IPS-15b (cell line): Measurements from ENCODE around the gene TMEM271.

Source experiments
- H3K27me3 ChIP-seq: one replicate; pipeline ENCODE4 v1.6.1; 2013; ENCODE audit warnings: low read length; ENCODE audit not compliant: control insufficient read depth, insufficient read depth
- H3K36me3 ChIP-seq: one replicate; pipeline ENCODE4 v1.6.1; 2013; ENCODE audit warnings: low read length; ENCODE audit not compliant: control insufficient read depth, insufficient read depth
- H3K4me1 ChIP-seq: one replicate; pipeline ENCODE4 v1.6.1; 2013; ENCODE audit warnings: mild to moderate bottlenecking, low read length; ENCODE audit not compliant: control insufficient read depth, insufficient read depth
- H3K4me3 ChIP-seq: one replicate; pipeline ENCODE4 v1.5.1; 2013; ENCODE audit warnings: low read depth, low read length
- H3K9ac ChIP-seq: one replicate; pipeline ENCODE4 v1.6.1; 2013; ENCODE audit warnings: low read depth, mild to moderate bottlenecking, low read length
- H3K9me3 ChIP-seq: one replicate; pipeline ENCODE4 v1.6.1; 2013; ENCODE audit warnings: mild to moderate bottlenecking, low read length; ENCODE audit not compliant: control insufficient read depth, insufficient read depth

Gene TMEM271

GRCh38 chr4:587671-588350, 11.7 kb upstream of the TMEM271 start:
- H3K9me3 ChIP-seq: no peaks in the 10 kb centered on the region
- H3K4me1 ChIP-seq: no peaks in the 10 kb centered on the region
- no peaks in the 10 kb centered on the region for H3K36me3 ChIP-seq
- H3K27me3 ChIP-seq: no peaks in the 10 kb centered on the region
- no peak overlapping the region for H3K4me3 ChIP-seq
- no peak overlapping the region for H3K9ac ChIP-seq

DNA sequence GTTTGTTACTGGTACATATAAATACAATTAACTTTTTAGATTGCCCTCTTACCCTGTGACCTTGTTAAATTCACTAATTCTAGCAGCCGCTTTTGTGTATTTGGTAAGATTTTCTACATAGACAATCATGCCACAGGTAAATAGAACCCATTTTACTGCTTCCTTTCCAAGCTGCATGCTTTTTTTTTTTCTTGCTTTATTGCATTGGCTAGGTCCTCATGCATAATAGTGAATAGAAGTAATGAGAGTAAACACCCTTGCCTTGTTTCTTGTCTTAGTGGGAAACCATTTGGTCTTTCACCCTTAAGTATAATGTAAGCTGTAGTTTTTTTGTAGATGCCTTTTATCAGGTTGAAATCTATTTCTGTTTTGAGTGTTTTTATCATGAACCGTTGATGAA, 7.7 kb upstream of the TMEM271 start:
- Histone ChIP-seq H3K9ac (no peak overlapping the region), H3K27me3 (peaks cover 20% of the 10 kb centered on the region), H3K36me3 (no peaks in the 10 kb centered on the region), H3K4me3 (no peak overlapping the region), H3K9me3 (no peaks in the 10 kb centered on the region), H3K4me1 (peaks cover 6% of the 10 kb centered on the region)

DNA sequence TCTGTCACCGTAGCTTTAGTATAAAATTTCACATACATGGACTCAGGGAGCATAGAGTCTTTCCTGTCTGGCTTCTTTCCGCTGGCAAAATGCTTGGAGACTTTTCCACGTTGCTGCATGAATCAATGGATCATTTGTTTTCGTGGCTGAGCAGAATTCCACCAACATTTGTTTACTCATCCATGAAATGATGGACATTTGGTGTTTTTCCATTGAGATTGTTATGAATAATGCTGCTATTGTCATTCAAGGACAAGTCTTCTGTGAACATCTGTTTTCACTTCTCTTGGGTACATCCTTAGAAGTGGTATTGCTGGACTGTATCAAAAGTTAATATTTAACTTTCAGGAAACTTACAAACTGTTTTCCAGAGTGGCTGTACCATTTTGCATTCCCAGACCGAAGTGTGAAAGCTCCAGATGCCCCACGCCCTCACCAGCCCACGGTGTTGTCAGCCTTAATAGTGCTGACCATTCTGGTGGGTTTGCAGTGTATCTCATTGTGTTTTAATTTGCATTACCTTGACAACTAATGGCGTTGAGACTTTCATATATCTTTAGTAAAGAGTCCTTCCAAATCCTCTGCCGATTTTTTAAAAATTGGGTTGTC, 5.8 kb upstream of the TMEM271 start:
- no peak overlapping the region for H3K9ac ChIP-seq
- peaks cover 34% of the 10 kb centered on the region for H3K27me3 ChIP-seq
- H3K36me3 ChIP-seq: no peaks in the 10 kb centered on the region
- H3K4me1 ChIP-seq: peaks cover 12% of the 10 kb centered on the region
- no peaks in the 10 kb centered on the region for H3K9me3 ChIP-seq
- H3K4me3 ChIP-seq: no peak overlapping the region

GRCh38 chr4:581181-581580, 5.1 kb upstream of the TMEM271 start:
- Histone ChIP-seq H3K36me3 (no peaks in the 10 kb centered on the region), H3K9me3 (no peaks in the 10 kb centered on the region), H3K9ac (no peak overlapping the region), H3K4me1 (peaks cover 12% of the 10 kb centered on the region), H3K27me3 (peaks cover 34% of the 10 kb centered on the region), H3K4me3 (no peak overlapping the region)

GRCh38 chr4:579543-580175, 3.6 kb upstream of the TMEM271 start:
- Histone ChIP-seq H3K9ac (no peak overlapping the region), H3K27me3 (peaks cover 34% of the 10 kb centered on the region), H3K4me3 (no peak overlapping the region), H3K4me1 (peaks cover 12% of the 10 kb centered on the region), H3K36me3 (no peaks in the 10 kb centered on the region), H3K9me3 (no peaks in the 10 kb centered on the region)

DNA sequence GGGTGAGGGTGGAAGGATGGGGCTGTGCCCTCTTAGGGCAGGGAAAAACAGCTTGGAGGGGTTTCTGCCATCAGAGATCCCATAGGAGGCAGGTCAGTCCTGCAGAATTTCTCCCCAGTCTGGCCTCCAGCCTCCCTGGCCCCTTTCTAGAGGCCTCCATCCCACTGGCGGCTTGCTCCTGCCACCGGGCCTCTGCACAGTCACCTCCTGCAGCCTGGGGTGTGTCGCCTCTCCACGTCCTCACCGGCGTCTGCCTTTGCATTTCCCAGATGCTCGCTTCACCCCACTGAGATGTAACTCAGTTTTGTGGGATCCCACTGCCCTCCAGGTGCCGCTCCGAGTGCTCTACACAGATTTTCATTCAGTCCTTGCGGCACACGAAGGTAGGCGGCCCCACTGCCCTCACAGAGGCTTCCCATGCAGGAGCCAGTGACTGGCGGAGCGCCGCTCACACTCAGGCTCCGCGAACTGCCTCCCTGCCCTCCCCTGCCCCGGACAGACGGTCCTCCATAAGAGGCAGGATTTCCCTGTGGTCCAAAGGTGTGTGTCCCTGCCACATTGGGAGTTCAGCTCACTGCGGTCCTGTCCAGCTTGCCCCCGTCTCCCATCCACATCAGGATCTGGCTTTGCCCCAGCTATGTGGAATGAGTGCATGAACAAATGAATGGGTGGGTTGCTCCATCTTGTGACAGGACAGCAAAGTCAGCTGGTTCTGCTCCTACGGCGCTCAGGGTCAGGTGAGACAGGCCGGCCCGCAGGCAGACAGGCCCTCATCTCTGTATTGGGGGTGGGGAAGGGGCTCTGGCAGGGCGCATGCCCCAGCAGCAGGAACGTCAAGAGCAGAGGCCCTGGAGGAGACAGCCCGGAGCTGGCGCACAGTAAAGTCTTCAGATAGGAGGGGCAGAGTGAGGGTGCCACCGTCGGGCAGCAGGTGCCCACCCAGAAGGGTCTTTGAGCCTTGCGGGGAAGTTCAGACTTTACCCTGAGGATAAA, 2.7 kb upstream of the TMEM271 start:
- no peaks in the 10 kb centered on the region for H3K36me3 ChIP-seq
- H3K4me1 ChIP-seq: peaks cover 12% of the 10 kb centered on the region
- H3K9me3 ChIP-seq: no peaks in the 10 kb centered on the region
- peak overlapping the region; percentile 81 for H3K4me3 ChIP-seq
- peaks cover 43% of the 10 kb centered on the region for H3K27me3 ChIP-seq
- no peak overlapping the region for H3K9ac ChIP-seq

- Histone ChIP-seq H3K4me1 (peaks cover 12% of the 10 kb centered on the region), H3K36me3 (no peaks in the 10 kb centered on the region), H3K4me3 (peak overlapping the region; percentile 81), H3K27me3 (peaks cover 53% of the 10 kb centered on the region), H3K9ac (no peak overlapping the region), H3K9me3 (no peaks in the 10 kb centered on the region)
Measured at GRCh38 chr4:577499-578450, 1.7 kb upstream of the TMEM271 start.

GRCh38 chr4:576991-577498, 950 bp upstream of the TMEM271 start:
- Histone ChIP-seq H3K4me3 (peak overlapping the region; percentile 81), H3K36me3 (no peaks in the 10 kb centered on the region), H3K9ac (no peak overlapping the region), H3K4me1 (peaks cover 12% of the 10 kb centered on the region), H3K9me3 (no peaks in the 10 kb centered on the region), H3K27me3 (peaks cover 60% of the 10 kb centered on the region)

- peak overlapping the region; percentile 22 for H3K4me3 ChIP-seq
- no peaks in the 10 kb centered on the region for H3K9me3 ChIP-seq
- H3K36me3 ChIP-seq: no peaks in the 10 kb centered on the region
- H3K4me1 ChIP-seq: peaks cover 12% of the 10 kb centered on the region
- peaks cover 64% of the 10 kb centered on the region for H3K27me3 ChIP-seq
- H3K9ac ChIP-seq: no peak overlapping the region
Measured at GRCh38 chr4:575281-576141, 584 bp downstream of the TMEM271 start.
